ENCODE data around the gene BEND4. TPM values are rescaled to one million over a fixed set of nuclear protein-coding genes. Genes with fewer than 3 reads are reported as not detected.
A peak's percentile ranks its signal among the peaks of the same experiment; 100 is the strongest.

The BEND4 gene
- total and polyA plus RNA-seq, 7 experiments from 2014 or later, result 0.19 to 0.32 (median 0.27) TPM; not detected in 4

GRCh38 chr4:42159271-42160001 is 7.0 kb upstream of the BEND4 start:
- no peaks in the 10 kb centered on the region for H3K27me3 ChIP-seq (ENCODE audit: control insufficient read depth in 2 of 2, insufficient read depth in 2 of 2, low read length in 2 of 2)
- H3K9me3 Mint-ChIP-seq, result peaks cover 0 to 6% (median 1%) of the 10 kb centered on the region in 11 donors
- no peak overlapping the region for H3K4me3 Mint-ChIP-seq
- peaks cover 0 to 3% (median 0%) of the 10 kb centered on the region in 7 donors for H3K4me1 Mint-ChIP-seq
- no peak overlapping the region for H3K27ac Mint-ChIP-seq
- ChIA-PET POLR2A (no interaction called here), CTCF (no interaction called here)
- DNase-seq (no peak), ATAC-seq (no peak)
- no peaks in the 10 kb centered on the region for H3K9me3 ChIP-seq (ENCODE audit: control insufficient read depth in 2 of 3, low read length in 3 of 3)
- H3K27me3 Mint-ChIP-seq, result peaks cover 18 to 45% (median 24%) of the 10 kb centered on the region in 5 donors
- no peaks in the 10 kb centered on the region for H3K4me1 ChIP-seq (ENCODE audit: control insufficient read depth in 2 of 2, insufficient read depth in 2 of 2, low read length in 2 of 2)
- H3K27ac ChIP-seq (ENCODE audit: low read depth, low read length), result no peak overlapping the region
- intact Hi-C loops (cut with micrococcal nuclease), result no loop called here
- H3K36me3 ChIP-seq (ENCODE audit: control insufficient read depth in 2 of 3, insufficient read depth in 3 of 3, low read length in 3 of 3), result no peaks in the 10 kb centered on the region
- H3K4me3 ChIP-seq (ENCODE audit: low read length), result no peak overlapping the region
- H3K36me3 Mint-ChIP-seq, result no peaks in the 10 kb centered on the region

- peak in 2 of 9 donors; percentile 4 to 32 for DNase-seq
- H3K4me3 Mint-ChIP-seq, result peak overlapping the region in 9 of 10 donors; percentile 49 to 97 (median 73)
- Histone ChIP-seq H3K9me3 (ENCODE audit: control insufficient read depth in 2 of 3, low read length in 3 of 3) (no peaks in the 10 kb centered on the region), H3K4me3 (ENCODE audit: low read length) (no peak overlapping the region), H3K27me3 (ENCODE audit: control insufficient read depth in 2 of 2, insufficient read depth in 2 of 2, low read length in 2 of 2) (no peaks in the 10 kb centered on the region), H3K36me3 (ENCODE audit: control insufficient read depth in 2 of 3, insufficient read depth in 3 of 3, low read length in 3 of 3) (no peaks in the 10 kb centered on the region), H3K27ac (ENCODE audit: low read depth, low read length) (no peak overlapping the region), H3K4me1 (ENCODE audit: control insufficient read depth in 2 of 2, insufficient read depth in 2 of 2, low read length in 2 of 2) (no peaks in the 10 kb centered on the region)
- peak; percentile 53 for ATAC-seq
- intact Hi-C loops (cut with micrococcal nuclease), result no loop called here
- H3K4me1 Mint-ChIP-seq, result peaks cover 15 to 30% (median 18%) of the 10 kb centered on the region in 7 donors
- H3K9me3 Mint-ChIP-seq, result peaks cover 0 to 2% (median 0%) of the 10 kb centered on the region in 11 donors
- POLR2A ChIA-PET, result no interaction called here
- peaks cover 0 to 10% (median 3%) of the 10 kb centered on the region in 5 donors for H3K36me3 Mint-ChIP-seq
- no peak overlapping the region for H3K27ac Mint-ChIP-seq
- H3K27me3 Mint-ChIP-seq, result peaks cover 63 to 77% (median 68%) of the 10 kb centered on the region in 5 donors
- CTCF ChIA-PET, result no interaction called here
Observed at GRCh38 chr4:42151568-42152506, 618 bp downstream of the BEND4 start.

GRCh38 chr4:42150653-42151567 is 1.5 kb downstream of the BEND4 start:
- Mint-ChIP-seq H3K4me1 (peaks cover 15 to 30% (median 18%) of the 10 kb centered on the region in 7 donors), H3K4me3 (peak overlapping the region; percentile 68 to 97 (median 88)), H3K36me3 (peaks cover 0 to 10% (median 3%) of the 10 kb centered on the region in 5 donors), H3K27ac (peak overlapping the region in 2 of 9 donors; percentile 64 to 81), H3K9me3 (peaks cover 0 to 2% (median 0%) of the 10 kb centered on the region in 11 donors), H3K27me3 (peaks cover 64 to 76% (median 69%) of the 10 kb centered on the region in 5 donors)
- Histone ChIP-seq H3K27ac (ENCODE audit: low read depth, low read length) (no peak overlapping the region), H3K9me3 (ENCODE audit: control insufficient read depth in 2 of 3, low read length in 3 of 3) (no peaks in the 10 kb centered on the region), H3K27me3 (ENCODE audit: control insufficient read depth in 2 of 2, insufficient read depth in 2 of 2, low read length in 2 of 2) (no peaks in the 10 kb centered on the region), H3K4me3 (ENCODE audit: low read length) (no peak overlapping the region), H3K4me1 (ENCODE audit: control insufficient read depth in 2 of 2, insufficient read depth in 2 of 2, low read length in 2 of 2) (no peaks in the 10 kb centered on the region), H3K36me3 (ENCODE audit: control insufficient read depth in 2 of 3, insufficient read depth in 3 of 3, low read length in 3 of 3) (no peaks in the 10 kb centered on the region)
- no peak for DNase-seq
- intact Hi-C loops (cut with micrococcal nuclease), result no loop called here
- POLR2A ChIA-PET, result no interaction called here
- CTCF ChIA-PET, result no interaction called here
- ATAC-seq, result peak; percentile 30

- no peaks in the 10 kb centered on the region for H3K9me3 ChIP-seq (ENCODE audit: control insufficient read depth in 2 of 3, low read length in 3 of 3)
- Mint-ChIP-seq H3K27ac (no peak overlapping the region), H3K4me3 (peak overlapping the region in 3 of 10 donors; percentile 88 to 92 (median 88)), H3K9me3 (peaks cover 0 to 2% (median 0%) of the 10 kb centered on the region in 11 donors), H3K27me3 (peaks cover 57 to 65% (median 60%) of the 10 kb centered on the region in 5 donors), H3K4me1 (peaks cover 15 to 30% (median 18%) of the 10 kb centered on the region in 7 donors), H3K36me3 (peaks cover 0 to 10% (median 3%) of the 10 kb centered on the region in 5 donors)
- H3K4me3 ChIP-seq (ENCODE audit: low read length), result no peak overlapping the region
- CTCF ChIA-PET, result no interaction called here
- H3K4me1 ChIP-seq (ENCODE audit: control insufficient read depth in 2 of 2, insufficient read depth in 2 of 2, low read length in 2 of 2), result no peaks in the 10 kb centered on the region
- no peak for ATAC-seq
- H3K27ac ChIP-seq (ENCODE audit: low read depth, low read length), result no peak overlapping the region
- POLR2A ChIA-PET, result no interaction called here
- intact Hi-C loops (cut with micrococcal nuclease), result no loop called here
- H3K36me3 ChIP-seq (ENCODE audit: control insufficient read depth in 2 of 3, insufficient read depth in 3 of 3, low read length in 3 of 3), result no peaks in the 10 kb centered on the region
- DNase-seq, result no peak
- no peaks in the 10 kb centered on the region for H3K27me3 ChIP-seq (ENCODE audit: control insufficient read depth in 2 of 2, insufficient read depth in 2 of 2, low read length in 2 of 2)
Observed at GRCh38 chr4:42149004-42149403, 3.5 kb downstream of the BEND4 start.

- no peak for ATAC-seq
Observed at GRCh38 chr4:42148425-42148824, 4.0 kb downstream of the BEND4 start.

GRCh38 chr4:42144028-42144427 is 8.4 kb downstream of the BEND4 start:
- Histone ChIP-seq H3K27me3 (ENCODE audit: control insufficient read depth in 2 of 2, insufficient read depth in 2 of 2, low read length in 2 of 2) (peaks cover 0 to 3% of the 10 kb centered on the region in 2 donors), H3K36me3 (ENCODE audit: control insufficient read depth in 2 of 3, insufficient read depth in 3 of 3, low read length in 3 of 3) (no peaks in the 10 kb centered on the region), H3K9me3 (ENCODE audit: control insufficient read depth in 2 of 3, low read length in 3 of 3) (no peaks in the 10 kb centered on the region), H3K4me1 (ENCODE audit: control insufficient read depth in 2 of 2, insufficient read depth in 2 of 2, low read length in 2 of 2) (no peaks in the 10 kb centered on the region), H3K4me3 (ENCODE audit: low read length) (no peak overlapping the region), H3K27ac (ENCODE audit: low read depth, low read length) (no peak overlapping the region)
- ChIA-PET CTCF (no interaction called here), POLR2A (no interaction called here)
- peaks cover 18 to 45% (median 22%) of the 10 kb centered on the region in 5 donors for H3K27me3 Mint-ChIP-seq
- H3K27ac Mint-ChIP-seq, result no peak overlapping the region
- intact Hi-C loops (cut with micrococcal nuclease), result no loop called here
- no peaks in the 10 kb centered on the region for H3K36me3 Mint-ChIP-seq
- no peak for DNase-seq
- no peak for ATAC-seq
- H3K4me1 Mint-ChIP-seq, result no peaks in the 10 kb centered on the region
- no peaks in the 10 kb centered on the region for H3K9me3 Mint-ChIP-seq
- no peak overlapping the region for H3K4me3 Mint-ChIP-seq

More at GRCh38 chr4:42148425-42148824, 4.0 kb downstream of the BEND4 start:
- peaks cover 15 to 29% (median 18%) of the 10 kb centered on the region in 7 donors for H3K4me1 Mint-ChIP-seq
- Histone ChIP-seq H3K9me3 (ENCODE audit: control insufficient read depth in 2 of 3, low read length in 3 of 3) (no peaks in the 10 kb centered on the region), H3K27ac (ENCODE audit: low read depth, low read length) (no peak overlapping the region), H3K4me3 (ENCODE audit: low read length) (no peak overlapping the region), H3K36me3 (ENCODE audit: control insufficient read depth in 2 of 3, insufficient read depth in 3 of 3, low read length in 3 of 3) (no peaks in the 10 kb centered on the region), H3K4me1 (ENCODE audit: control insufficient read depth in 2 of 2, insufficient read depth in 2 of 2, low read length in 2 of 2) (no peaks in the 10 kb centered on the region), H3K27me3 (ENCODE audit: control insufficient read depth in 2 of 2, insufficient read depth in 2 of 2, low read length in 2 of 2) (no peaks in the 10 kb centered on the region)
- no peak for DNase-seq
- H3K36me3 Mint-ChIP-seq, result peaks cover 0 to 10% (median 3%) of the 10 kb centered on the region in 5 donors
- ChIA-PET CTCF (no interaction called here), POLR2A (no interaction called here)
- H3K27ac Mint-ChIP-seq, result no peak overlapping the region
- intact Hi-C loops (cut with micrococcal nuclease), result no loop called here
- H3K9me3 Mint-ChIP-seq, result peaks cover 0 to under 1% (median 0%) of the 10 kb centered on the region in 11 donors
- peaks cover 52 to 65% (median 54%) of the 10 kb centered on the region in 5 donors for H3K27me3 Mint-ChIP-seq
- no peak overlapping the region for H3K4me3 Mint-ChIP-seq

All from naive thymus-derived CD4-positive, alpha-beta T cell (primary cell).